ENCODE data around the gene CORO2A.

CORO2A gene

GRCh38 chr9:98159790-98160189 is 32.6 kb downstream of the CORO2A start:
- Histone ChIP-seq H3K27ac (ENCODE audit: low read length) (no peak overlapping the region), H3K4me2 (ENCODE audit: low read length) (no peak overlapping the region)
- TF ChIP-seq, protein P1, sequence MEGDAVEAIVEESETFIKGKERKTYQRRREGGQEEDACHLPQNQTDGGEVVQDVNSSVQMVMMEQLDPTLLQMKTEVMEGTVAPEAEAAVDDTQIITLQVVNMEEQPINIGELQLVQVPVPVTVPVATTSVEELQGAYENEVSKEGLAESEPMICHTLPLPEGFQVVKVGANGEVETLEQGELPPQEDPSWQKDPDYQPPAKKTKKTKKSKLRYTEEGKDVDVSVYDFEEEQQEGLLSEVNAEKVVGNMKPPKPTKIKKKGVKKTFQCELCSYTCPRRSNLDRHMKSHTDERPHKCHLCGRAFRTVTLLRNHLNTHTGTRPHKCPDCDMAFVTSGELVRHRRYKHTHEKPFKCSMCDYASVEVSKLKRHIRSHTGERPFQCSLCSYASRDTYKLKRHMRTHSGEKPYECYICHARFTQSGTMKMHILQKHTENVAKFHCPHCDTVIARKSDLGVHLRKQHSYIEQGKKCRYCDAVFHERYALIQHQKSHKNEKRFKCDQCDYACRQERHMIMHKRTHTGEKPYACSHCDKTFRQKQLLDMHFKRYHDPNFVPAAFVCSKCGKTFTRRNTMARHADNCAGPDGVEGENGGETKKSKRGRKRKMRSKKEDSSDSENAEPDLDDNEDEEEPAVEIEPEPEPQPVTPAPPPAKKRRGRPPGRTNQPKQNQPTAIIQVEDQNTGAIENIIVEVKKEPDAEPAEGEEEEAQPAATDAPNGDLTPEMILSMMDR (IDR thresholded peaks at IDR 0.05; ENCODE audit: low read depth, low read length) = no peak
- TF ChIP-seq EZH2phosphoT487 (IDR thresholded peaks at IDR 0.05; ENCODE audit: low read depth) = no peak

DNA sequence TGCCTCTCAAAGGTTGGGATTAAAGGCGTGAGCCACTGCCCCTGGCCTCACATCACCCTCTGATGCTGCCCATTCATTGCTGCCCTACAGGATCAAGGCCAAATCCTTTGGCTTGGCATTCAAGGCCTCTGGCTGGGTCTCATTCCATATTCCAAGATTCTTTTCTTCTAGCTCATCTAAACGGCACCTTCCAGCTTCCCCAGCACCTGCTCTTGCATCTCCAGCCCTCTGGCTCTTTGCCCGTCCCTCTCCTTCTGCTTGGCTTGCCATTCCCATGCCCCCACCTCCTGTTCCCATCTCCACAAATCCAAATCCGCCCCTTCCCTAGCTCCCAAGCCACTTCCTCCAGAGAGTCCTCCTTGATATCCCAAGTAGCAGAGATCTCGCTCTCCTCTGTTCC is 33.1 kb downstream of the CORO2A start:
- no peak overlapping the region for H3K27ac ChIP-seq (ENCODE audit: low read length)
- no peak overlapping the region for H3K4me2 ChIP-seq (ENCODE audit: low read length)
- no peaks in the 10 kb centered on the region for H3K79me2 ChIP-seq (ENCODE audit: low read length)
- no peaks in the 10 kb centered on the region for H4K20me1 ChIP-seq (ENCODE audit: insufficient read depth, low read length)
- no peak overlapping the region for H3K9ac ChIP-seq (ENCODE audit: low read length)
- no peaks in the 10 kb centered on the region for H3K4me1 ChIP-seq (ENCODE audit: low read length)
- H3K9me3 ChIP-seq (ENCODE audit: insufficient read depth, low read length) = no peaks in the 10 kb centered on the region
- no peak overlapping the region for H3K4me3 ChIP-seq (ENCODE audit: low read length)
- TF ChIP-seq, protein P1 (IDR thresholded peaks at IDR 0.05; ENCODE audit: low read depth, low read length) = no peak
- H3K36me3 ChIP-seq (replicated peaks; ENCODE audit: low read depth, low read length) = no peaks in the 10 kb centered on the region
- no peaks in the 10 kb centered on the region for H3K27me3 ChIP-seq (ENCODE audit: low read depth, low read length)
- H2AFZ ChIP-seq (ENCODE audit: low read depth, low read length) = no peak overlapping the region

More at GRCh38 chr9:98159790-98160189, 32.6 kb downstream of the CORO2A start:
- Histone ChIP-seq H3K27me3 (ENCODE audit: low read depth, low read length) (no peaks in the 10 kb centered on the region), H3K36me3 (replicated peaks; ENCODE audit: low read depth, low read length) (no peaks in the 10 kb centered on the region), H3K4me3 (ENCODE audit: low read length) (no peak overlapping the region), H3K9ac (ENCODE audit: low read length) (no peak overlapping the region), H4K20me1 (ENCODE audit: insufficient read depth, low read length) (no peaks in the 10 kb centered on the region), H2AFZ (ENCODE audit: low read depth, low read length) (no peak overlapping the region), H3K79me2 (ENCODE audit: low read length) (no peaks in the 10 kb centered on the region), H3K4me1 (ENCODE audit: low read length) (no peaks in the 10 kb centered on the region), H3K9me3 (ENCODE audit: insufficient read depth, low read length) (no peaks in the 10 kb centered on the region)

DNA sequence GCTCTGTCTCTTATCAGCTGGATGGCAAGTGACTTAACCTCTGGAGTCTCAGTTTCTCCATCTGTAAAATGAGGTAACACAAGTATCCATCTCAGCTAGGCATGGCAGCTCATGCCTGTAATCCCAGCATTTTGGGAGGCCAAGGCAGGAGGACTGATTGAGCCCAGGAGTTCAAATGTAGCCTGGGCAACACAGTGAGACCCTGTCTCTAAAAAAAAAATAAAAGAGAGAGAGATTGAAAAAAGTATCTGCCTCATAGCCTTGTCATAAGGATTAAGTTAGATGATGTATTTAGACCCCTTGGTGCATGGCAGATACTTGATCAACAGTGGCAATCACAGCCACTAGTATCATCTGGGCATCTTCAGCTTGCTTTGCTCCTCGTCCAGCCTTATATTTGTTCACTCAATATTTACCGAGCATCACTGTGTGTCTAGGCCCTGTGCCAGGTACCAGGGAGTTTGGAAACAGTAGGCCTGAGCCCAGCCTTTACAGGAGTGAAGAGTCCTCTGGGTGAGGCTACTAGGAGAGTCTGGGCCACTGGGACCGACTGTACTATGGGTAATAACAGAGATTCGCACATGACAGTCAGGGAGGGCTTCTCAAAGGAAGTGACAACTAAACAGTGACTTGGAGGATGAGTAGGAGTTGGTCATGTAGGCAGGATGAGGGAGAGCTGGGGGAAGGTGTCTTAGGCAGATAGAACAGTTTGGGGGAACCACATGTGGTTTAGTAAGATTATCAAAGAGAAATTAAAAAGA is 34.2 kb downstream of the CORO2A start:
- TF ChIP-seq, protein P1 (IDR thresholded peaks at IDR 0.05; ENCODE audit: low read depth, low read length) = no peak
- no peak for TF ChIP-seq EZH2phosphoT487 (IDR thresholded peaks at IDR 0.05; ENCODE audit: low read depth)
- Histone ChIP-seq H3K27me3 (ENCODE audit: low read depth, low read length) (no peaks in the 10 kb centered on the region), H2AFZ (ENCODE audit: low read depth, low read length) (no peak overlapping the region), H4K20me1 (ENCODE audit: insufficient read depth, low read length) (no peaks in the 10 kb centered on the region), H3K4me3 (ENCODE audit: low read length) (no peak overlapping the region), H3K4me2 (ENCODE audit: low read length) (no peak overlapping the region), H3K4me1 (ENCODE audit: low read length) (no peaks in the 10 kb centered on the region), H3K9me3 (ENCODE audit: insufficient read depth, low read length) (no peaks in the 10 kb centered on the region), H3K79me2 (ENCODE audit: low read length) (no peaks in the 10 kb centered on the region), H3K36me3 (replicated peaks; ENCODE audit: low read depth, low read length) (no peaks in the 10 kb centered on the region), H3K27ac (ENCODE audit: low read length) (no peak overlapping the region), H3K9ac (ENCODE audit: low read length) (no peak overlapping the region)

DNA sequence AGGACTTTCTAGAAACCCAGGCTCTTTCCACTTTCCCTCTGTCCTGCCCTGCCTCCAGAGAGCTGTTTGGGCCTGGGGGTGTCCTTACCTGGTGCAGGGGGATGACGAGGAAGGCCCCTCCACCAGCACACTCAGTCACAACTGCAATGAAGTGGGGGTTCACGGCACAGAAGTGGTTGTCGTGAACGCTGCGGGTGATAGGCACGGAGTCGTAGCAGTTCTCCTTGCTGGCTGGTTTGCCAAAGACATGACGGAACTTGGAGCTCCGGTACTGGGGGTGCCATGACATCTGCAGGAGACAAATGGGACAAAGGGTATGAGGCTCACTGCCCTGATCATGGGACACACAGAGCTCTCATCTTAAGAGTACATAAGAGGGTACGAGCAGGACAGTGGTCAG is 35.1 kb downstream of the CORO2A start:
- Histone ChIP-seq H3K4me3 (ENCODE audit: low read length) (no peak overlapping the region), H2AFZ (ENCODE audit: low read depth, low read length) (no peak overlapping the region), H3K9ac (ENCODE audit: low read length) (no peak overlapping the region), H3K4me1 (ENCODE audit: low read length) (no peaks in the 10 kb centered on the region), H3K36me3 (replicated peaks; ENCODE audit: low read depth, low read length) (no peaks in the 10 kb centered on the region), H3K4me2 (ENCODE audit: low read length) (no peak overlapping the region), H4K20me1 (ENCODE audit: insufficient read depth, low read length) (no peaks in the 10 kb centered on the region), H3K9me3 (ENCODE audit: insufficient read depth, low read length) (no peaks in the 10 kb centered on the region), H3K79me2 (ENCODE audit: low read length) (no peaks in the 10 kb centered on the region), H3K27me3 (ENCODE audit: low read depth, low read length) (no peaks in the 10 kb centered on the region), H3K27ac (ENCODE audit: low read length) (no peak overlapping the region)
- TF ChIP-seq, protein P1 (IDR thresholded peaks at IDR 0.05; ENCODE audit: low read depth, low read length) = no peak
- TF ChIP-seq EZH2phosphoT487 (IDR thresholded peaks at IDR 0.05; ENCODE audit: low read depth) = no peak

All from OCI-LY3 (cell line).